GM12878 (cell line): ENCODE measurements around the gene SRPRB. TPM values are rescaled to one million over a fixed set of nuclear protein-coding genes. Genes with fewer than 3 reads are reported as not detected.

ENCODE experiments used
- ATAC-seq: fragments of 200-7000 bp; cut with Tn5 transposase; 3 replicates; pipeline ENCODE4 v1.9.1; 2020; ENCODE audit warnings: mild to moderate bottlenecking, moderate library complexity
- BruUV-seq: library from RNA; stranded (reverse); fragments of 400-500 nt; replicated peaks from 2 replicates; lab custom pipeline; 2021; lab: Mats Ljungman, UMichigan
- CTCF ChIA-PET: fragments of 300-600 bp; sonication (Branson Sonifier 250); formaldehyde crosslinking; extraction: SDS; loops from one replicate; lab custom pipeline; 2021; ENCODE audit warnings: inconsistent platforms; lab: Yijun Ruan, JAX
- POLR2A ChIA-PET: fragments of 350-600 bp; formaldehyde crosslinking; extraction: SDS; loops from one replicate; lab custom pipeline; 2021; ENCODE audit warnings: inconsistent platforms; lab: Charles Lee
- RAD21 ChIA-PET: fragments of 300-600 bp; sonication (Branson Sonifier 250); formaldehyde crosslinking; loops from one replicate; lab custom pipeline; 2023; ENCODE audit warnings: antibody characterized with exemption; ENCODE audit not compliant: unreplicated experiment; lab: Charles Lee
- SMC1A ChIA-PET: fragments of 300-600 bp; sonication (Branson Sonifier 250); formaldehyde crosslinking; loops from one replicate; lab custom pipeline; 2023; ENCODE audit not compliant: unreplicated experiment, uncharacterized antibody; lab: Charles Lee
- DNase-seq: peaks from one replicate; pipeline ENCODE4 v3.0.0-alpha.2; 2011; ENCODE audit warnings: low read depth, low spot score
- FAIRE-seq: peaks from 3 replicates; lab custom pipeline; 2011; peaks lifted over from hg19 to GRCh38; lab: Jason Lieb, UNC
- H2AFZ ChIP-seq: 2 replicates; pipeline ENCODE4 v1.6.0; 2011; ENCODE audit warnings: low read depth, low read length, control low read depth; ENCODE audit not compliant: control insufficient read depth
- H3K27ac ChIP-seq: 2 replicates; pipeline ENCODE4 v1.5.1; 2011; ENCODE audit warnings: control low read depth; ENCODE audit not compliant: control insufficient read depth, insufficient read depth
- H3K27me3 ChIP-seq, 2 experiments: replicated peaks in 1 of 2; 2 replicates each; pipeline versions ENCODE4 v1.6.0 to v1.6.1; 2011; ENCODE audit warnings: low read length in 1 of 2; ENCODE audit not compliant: control insufficient read depth in 2 of 2, insufficient read depth in 2 of 2
- H3K36me3 ChIP-seq, 2 experiments: 2 replicates each; pipeline ENCODE4 v1.5.1; 2011; ENCODE audit warnings: low read length in 1 of 2; ENCODE audit not compliant: control insufficient read depth in 2 of 2, insufficient read depth in 2 of 2
- H3K4me1 ChIP-seq: 2 replicates; pipeline ENCODE4 v1.6.1; 2011; ENCODE audit warnings: mild to moderate bottlenecking, low read length, moderate library complexity, mixed read lengths; ENCODE audit not compliant: control insufficient read depth, insufficient read depth
- H3K4me2 ChIP-seq: 2 replicates; pipeline ENCODE4 v1.6.0; 2011; ENCODE audit warnings: control low read depth; ENCODE audit not compliant: control insufficient read depth, insufficient read depth
- H3K4me3 ChIP-seq: fragments of 200-600 bp; sonication (generic); 2 replicates; pipeline ENCODE4 v1.5.1; 2016
- H3K79me2 ChIP-seq: 2 replicates; pipeline ENCODE4 v1.6.0; 2011; ENCODE audit warnings: low read length; ENCODE audit not compliant: control insufficient read depth, insufficient read depth
- H3K9ac ChIP-seq: 2 replicates; pipeline ENCODE4 v1.8.0; 2011; ENCODE audit warnings: low read length, control low read depth, mixed read lengths; ENCODE audit not compliant: control insufficient read depth, insufficient read depth
- H3K9me3 ChIP-seq: replicated peaks from 3 replicates; pipeline ENCODE4 v1.5.1; 2011; ENCODE audit warnings: mild to moderate bottlenecking, low read length; ENCODE audit not compliant: control insufficient read depth, insufficient read depth
- H4K20me1 ChIP-seq: 2 replicates; pipeline ENCODE4 v1.6.0; 2011; ENCODE audit not compliant: control insufficient read depth, insufficient read depth
- ASH2L ChIP-seq: fragments of 300-600, 200-600 bp; sonication (generic); IDR thresholded peaks from 2 replicates; pipeline ENCODE4 v1.6.1; 2017; ENCODE audit warnings: low read depth, mild to moderate bottlenecking, borderline replicate concordance
- CBFB ChIP-seq: IDR thresholded peaks from 2 replicates; pipeline ENCODE4 v1.6.1; 2016; ENCODE audit warnings: antibody characterized with exemption, low read depth
- EGR1 ChIP-seq, 2 experiments: IDR thresholded peaks; 1 replicate in 1 of 2; 2 replicates in 1 of 2; pipeline ENCODE4 v1.6.1; 2011 to 2012; ENCODE audit warnings: low read depth in 2 of 2, low read length in 2 of 2, borderline replicate concordance in 1 of 2, mild to moderate bottlenecking in 1 of 2, moderate library complexity in 1 of 2
- GABPA ChIP-seq: IDR thresholded peaks from 2 replicates; pipeline ENCODE4 v1.6.1; 2014; ENCODE audit warnings: antibody characterized with exemption, low read depth, mild to moderate bottlenecking, inconsistent platforms
- HCFC1 ChIP-seq: fragments of 150-350 bp; IDR thresholded peaks from 2 replicates; pipeline ENCODE4 v1.6.1; 2014; ENCODE audit warnings: low read length
- HDAC2 ChIP-seq: fragments of 200-600 bp; sonication (generic); IDR thresholded peaks from 2 replicates; pipeline ENCODE4 v1.6.1; 2017
- IKZF1 ChIP-seq: fragments of 450-650 bp; conservative IDR thresholded peaks from 2 replicates; pipeline ENCODE4 v1.6.1; 2017; ENCODE audit warnings: antibody characterized with exemption, mild to moderate bottlenecking
- MYB ChIP-seq: fragments of 150-350 bp; IDR thresholded peaks from 2 replicates; pipeline ENCODE4 v1.6.1; 2014; ENCODE audit warnings: mild to moderate bottlenecking, low read depth, low read length, borderline replicate concordance
- NR2F1 ChIP-seq: fragments of 450-650 bp; conservative IDR thresholded peaks from 2 replicates; pipeline ENCODE4 v1.6.1; 2017; ENCODE audit warnings: mild to moderate bottlenecking
- POLR2AphosphoS5 ChIP-seq: IDR thresholded peaks from 2 replicates; pipeline ENCODE4 v1.6.1; 2011; ENCODE audit warnings: mild to moderate bottlenecking, low read length, inconsistent platforms
- RUNX3 ChIP-seq: IDR thresholded peaks from 2 replicates; pipeline ENCODE4 v1.6.1; 2012; ENCODE audit warnings: low read length, inconsistent platforms
- SMARCA5 ChIP-seq: fragments of 450-650 bp; IDR thresholded peaks from 2 replicates; pipeline ENCODE4 v1.6.1; 2017; ENCODE audit warnings: mild to moderate bottlenecking
- SPI1 ChIP-seq: IDR thresholded peaks from 2 replicates; pipeline ENCODE4 v1.6.1; 2011; ENCODE audit warnings: low read depth, mild to moderate bottlenecking, low read length, moderate library complexity, borderline replicate concordance; ENCODE audit not compliant: insufficient read depth
- SUZ12 ChIP-seq: fragments of 200-600 bp; sonication (generic); IDR thresholded peaks from one replicate; pipeline ENCODE4 v1.6.1; 2018; ENCODE audit warnings: antibody characterized with exemption, mild to moderate bottlenecking; ENCODE audit not compliant: unreplicated experiment
- TAF1 ChIP-seq: IDR thresholded peaks from 2 replicates; pipeline ENCODE4 v1.6.1; 2011; ENCODE audit warnings: mild to moderate bottlenecking, low read depth, low read length, borderline replicate concordance
- ZBTB4 ChIP-seq: fragments of 450-650 bp; formaldehyde crosslinking; IDR thresholded peaks from 2 replicates; pipeline ENCODE4 v1.4.0; 2022; ENCODE audit warnings: mild to moderate bottlenecking, moderate library complexity
- ZNF217 ChIP-seq: fragments of 450-650 bp; IDR thresholded peaks from 2 replicates; pipeline ENCODE4 v1.6.1; 2017; ENCODE audit warnings: antibody characterized with exemption, mild to moderate bottlenecking
- ZNF24 ChIP-seq: fragments of 450-650 bp; IDR thresholded peaks from 2 replicates; pipeline ENCODE4 v1.6.1; 2017; ENCODE audit warnings: antibody characterized with exemption, mild to moderate bottlenecking
- ZSCAN29 ChIP-seq: fragments of 450-650 bp; IDR thresholded peaks from 2 replicates; pipeline ENCODE4 v1.6.1; 2017; ENCODE audit warnings: mild to moderate bottlenecking, moderate library complexity
- in situ Hi-C: fragments of 300-500 bp; cut with MboI; formaldehyde crosslinking; loops from 9 replicates; pipeline ENCODE4 v1.14.3; 2018; ENCODE audit warnings: mixed read lengths
- intact Hi-C: fragments of 100-400 bp; cut with micrococcal nuclease; formaldehyde crosslinking; loops from one replicate; pipeline ENCODE4 v1.14.2; 2022; ENCODE audit not compliant: unreplicated experiment
- polyA plus RNA-seq, 11 experiments: library from polyadenylated mRNA; depleted of rRNA in 4 of 11; unstranded in 6 of 11; stranded (reverse) in 5 of 11; fragments of >200 nt; fragmentation: Nextera tagmentation in 4 of 11; fragmentation: Illumina TruSeq in 1 of 11; extraction: Ambion mirVana in 4 of 11; extraction: Trizol in 1 of 11; gene quantifications; 1 replicate in 1 of 11; 2 replicates in 10 of 11; pipeline versions ENCODE4 v1.2.1 to v1.2.3, GENCODE V29; 2011 to 2016; ENCODE audit warnings: inconsistent platforms in 2 of 11, missing spikeins in 2 of 11, low read depth in 1 of 11
- total RNA-seq, 4 experiments: library from RNA; depleted of rRNA in 3 of 4; stranded (reverse); fragments of >200 nt in 3 of 4; fragmentation: Illumina TruSeq in 1 of 4; extraction: Trizol in 1 of 4; gene quantifications; 2 replicates each; pipeline versions ENCODE4 v1.2.1 to v1.2.3, GENCODE V29; 2013 to 2021
- TF ChIP-seq, protein P1 (sequence below): fragments of 150-350 bp; IDR thresholded peaks from 2 replicates; pipeline ENCODE4 v1.6.1; 2016; ENCODE audit warnings: low read depth, low read length

SRPRB gene
- total and polyA plus RNA-seq, 10 of the 15 experiments (the other 5 are each of a cell fraction or from before 2014, with no cell fraction given): 30.6 to 107 (median 46.6) TPM

GRCh38 chr3:133845127-133845526 lies 39.5 kb downstream of the SRPRB start (continued):
- TF ChIP-seq, protein P1, sequence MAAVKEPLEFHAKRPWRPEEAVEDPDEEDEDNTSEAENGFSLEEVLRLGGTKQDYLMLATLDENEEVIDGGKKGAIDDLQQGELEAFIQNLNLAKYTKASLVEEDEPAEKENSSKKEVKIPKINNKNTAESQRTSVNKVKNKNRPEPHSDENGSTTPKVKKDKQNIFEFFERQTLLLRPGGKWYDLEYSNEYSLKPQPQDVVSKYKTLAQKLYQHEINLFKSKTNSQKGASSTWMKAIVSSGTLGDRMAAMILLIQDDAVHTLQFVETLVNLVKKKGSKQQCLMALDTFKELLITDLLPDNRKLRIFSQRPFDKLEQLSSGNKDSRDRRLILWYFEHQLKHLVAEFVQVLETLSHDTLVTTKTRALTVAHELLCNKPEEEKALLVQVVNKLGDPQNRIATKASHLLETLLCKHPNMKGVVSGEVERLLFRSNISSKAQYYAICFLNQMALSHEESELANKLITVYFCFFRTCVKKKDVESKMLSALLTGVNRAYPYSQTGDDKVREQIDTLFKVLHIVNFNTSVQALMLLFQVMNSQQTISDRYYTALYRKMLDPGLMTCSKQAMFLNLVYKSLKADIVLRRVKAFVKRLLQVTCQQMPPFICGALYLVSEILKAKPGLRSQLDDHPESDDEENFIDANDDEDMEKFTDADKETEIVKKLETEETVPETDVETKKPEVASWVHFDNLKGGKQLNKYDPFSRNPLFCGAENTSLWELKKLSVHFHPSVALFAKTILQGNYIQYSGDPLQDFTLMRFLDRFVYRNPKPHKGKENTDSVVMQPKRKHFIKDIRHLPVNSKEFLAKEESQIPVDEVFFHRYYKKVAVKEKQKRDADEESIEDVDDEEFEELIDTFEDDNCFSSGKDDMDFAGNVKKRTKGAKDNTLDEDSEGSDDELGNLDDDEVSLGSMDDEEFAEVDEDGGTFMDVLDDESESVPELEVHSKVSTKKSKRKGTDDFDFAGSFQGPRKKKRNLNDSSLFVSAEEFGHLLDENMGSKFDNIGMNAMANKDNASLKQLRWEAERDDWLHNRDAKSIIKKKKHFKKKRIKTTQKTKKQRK: no peak

- Histone ChIP-seq H3K27ac (peak overlapping the region; percentile 59; the same call in 1 of the 2 replicates), H3K4me2 (peak overlapping the region; percentile 65), H3K27me3 (peaks cover 0 to 1% of the 10 kb centered on the region in 2 experiments; a peak in 1 of 4 replicates), H3K36me3 (no peaks in the 10 kb centered on the region), H3K9ac (no peak overlapping the region), H3K9me3 (no peaks in the 10 kb centered on the region; the same call in 2 of the 3 replicates), H4K20me1 (no peaks in the 10 kb centered on the region), H3K4me1 (peaks cover 28% of the 10 kb centered on the region), H3K79me2 (no peaks in the 10 kb centered on the region), H2AFZ (no peak overlapping the region; the same call in 1 of the 2 replicates), H3K4me3 (0 out of 2 replicates have a peak overlapping the region, but pooled peaks have one; percentile 15)
- DNase-seq: no peak
- TF ChIP-seq ZNF24 (no peak), POLR2AphosphoS5 (no peak), SPI1 (no peak), HCFC1 (no peak), HDAC2 (no peak), CBFB (no peak), ZSCAN29 (no peak), SMARCA5 (no peak), TAF1 (no peak), ZBTB4 (CRISPR knock-in tag) (no peak), GABPA (no peak), ZNF217 (no peak), EGR1 (IDR thresholded peaks at IDR 0.05; ENCODE audit: borderline replicate concordance in 1 of 2, low read depth in 2 of 2, low read length in 2 of 2) (no peak), RUNX3 (no peak), SUZ12 (no peak), NR2F1 (no peak), ASH2L (no peak), MYB (no peak), IKZF1 (no peak)
- in situ Hi-C loops (no loop called here), intact Hi-C loops (no loop called here)
- CTCF ChIA-PET: interaction anchor here (1.2 kb wide), 1 partner anchor 461 kb away, joined by 3 read pairs; no protein-coding TSS in a partner anchor
- BruUV-seq: no TSS peak
- no peak for FAIRE-seq
- RAD21 ChIA-PET: no interaction called here
- SMC1A ChIA-PET: no interaction called here
- ATAC-seq: peak; percentile 45; the same call in 2 of the 3 replicates
- POLR2A ChIA-PET: no interaction called here
Measured at GRCh38 chr3:133849346-133849745, 43.7 kb downstream of the SRPRB start.
